NCI-H1092 treated with DMSO at 0.1 percent for 48 hours (cell line): Measurements from ENCODE around the gene HIRIP3.

Experiments
- DNase-seq: peaks from one replicate; lab custom pipeline; 2025; lab: John Stamatoyannopoulos, UW

Gene HIRIP3

GRCh38 chr16:29996766-29997250, 1.4 kb upstream of the HIRIP3 start:
- DNase-seq = no peak

DNA sequence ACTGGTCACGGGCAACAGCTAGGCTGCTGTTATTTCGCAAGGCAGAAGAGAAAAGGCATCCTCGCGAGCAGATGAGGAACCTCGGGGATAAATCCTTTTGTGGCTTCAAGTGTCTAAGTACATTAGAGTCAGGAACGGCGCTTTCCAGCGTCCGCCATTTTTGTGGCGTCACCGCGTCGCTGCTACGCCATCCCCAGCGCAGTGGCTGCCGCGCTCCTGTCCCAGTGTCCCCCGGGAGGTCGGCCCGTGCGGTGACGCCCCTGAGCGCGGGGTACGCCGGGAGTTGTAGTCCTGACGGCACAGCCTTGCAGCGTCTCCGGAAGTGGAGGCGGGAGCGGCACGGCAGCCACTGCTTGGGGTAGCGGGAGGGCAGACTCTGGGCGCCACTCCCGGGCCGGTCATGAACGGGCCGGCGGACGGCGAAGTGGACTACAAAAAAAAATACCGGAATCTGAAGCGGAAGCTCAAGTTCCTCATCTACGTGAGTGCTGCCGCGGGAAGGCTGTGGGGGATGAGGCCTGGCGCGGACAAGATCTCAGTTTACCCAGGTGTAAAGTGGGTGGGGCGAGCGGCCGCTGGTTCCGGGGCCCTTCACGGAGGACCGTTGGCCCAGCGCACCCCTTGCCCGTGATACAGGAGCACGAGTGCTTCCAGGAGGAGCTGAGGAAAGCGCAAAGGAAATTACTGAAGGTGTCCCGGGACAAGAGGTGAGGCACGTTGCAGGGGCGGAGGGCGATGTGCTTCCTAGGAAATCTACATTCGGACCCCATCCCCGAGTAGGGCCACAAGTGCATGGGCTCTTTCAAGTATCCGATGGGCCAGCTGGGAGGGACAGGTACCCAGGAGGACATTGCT, 721 bp upstream of the HIRIP3 start, which contains the start of gene INO80E:
Gene INO80E (plus strand): TSS at position 331 of the 855 bp plus-strand sequence. CDS start 70 bp downstream, at position 401.
- DNase-seq = peak; percentile 97

GRCh38 chr16:29994600-29995323, 655 bp downstream of the HIRIP3 start:
- DNase-seq = no peak

- no peak for DNase-seq
Measured at GRCh38 chr16:29993903-29994599, 1.4 kb downstream of the HIRIP3 start.

GRCh38 chr16:29993191-29993902, 2.1 kb downstream of the HIRIP3 start:
- no peak for DNase-seq

- no peak for DNase-seq
Measured at GRCh38 chr16:29992344-29992967, 3.0 kb downstream of the HIRIP3 start.

DNA sequence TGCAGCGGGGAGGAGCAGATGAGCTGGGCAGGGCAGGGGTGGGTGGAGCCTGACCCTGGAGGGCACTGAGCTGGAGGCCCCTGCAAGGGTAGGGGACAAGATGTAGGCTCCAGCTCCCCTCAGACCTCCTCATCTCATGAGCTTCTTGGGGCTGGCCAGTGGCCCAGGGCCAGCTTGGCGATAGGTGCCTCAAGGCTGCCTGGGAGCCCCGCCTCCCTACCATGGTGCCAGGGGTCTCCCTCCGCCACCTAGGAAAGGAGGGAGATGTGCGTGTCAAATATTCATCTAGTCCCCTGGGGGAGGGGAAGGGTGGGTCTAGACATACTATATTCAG, 3.9 kb downstream of the HIRIP3 start:
- DNase-seq = no peak

DNA sequence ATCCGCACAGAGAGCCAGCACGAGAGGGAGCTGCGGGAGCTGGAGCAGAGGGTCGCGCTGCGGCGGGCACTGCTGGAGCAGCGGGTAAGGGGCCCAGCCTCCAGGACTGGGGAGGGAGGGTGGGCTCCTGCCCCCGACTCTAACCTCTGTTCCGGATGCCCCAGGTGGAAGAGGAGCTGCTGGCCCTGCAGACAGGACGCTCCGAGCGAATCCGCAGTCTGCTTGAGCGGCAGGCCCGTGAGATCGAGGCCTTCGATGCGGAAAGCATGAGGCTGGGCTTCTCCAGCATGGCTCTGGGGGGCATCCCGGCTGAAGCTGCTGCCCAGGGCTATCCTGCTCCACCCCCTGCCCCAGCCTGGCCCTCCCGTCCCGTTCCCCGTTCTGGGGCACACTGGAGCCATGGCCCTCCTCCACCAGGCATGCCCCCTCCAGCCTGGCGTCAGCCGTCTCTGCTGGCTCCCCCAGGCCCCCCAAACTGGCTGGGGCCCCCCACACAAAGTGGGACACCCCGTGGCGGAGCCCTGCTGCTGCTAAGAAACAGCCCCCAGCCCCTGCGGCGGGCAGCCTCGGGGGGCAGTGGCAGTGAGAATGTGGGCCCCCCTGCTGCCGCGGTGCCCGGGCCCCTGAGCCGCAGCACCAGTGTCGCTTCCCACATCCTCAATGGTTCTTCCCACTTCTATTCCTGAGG, 4.4 kb downstream of the HIRIP3 start:
- no peak for DNase-seq

DNA sequence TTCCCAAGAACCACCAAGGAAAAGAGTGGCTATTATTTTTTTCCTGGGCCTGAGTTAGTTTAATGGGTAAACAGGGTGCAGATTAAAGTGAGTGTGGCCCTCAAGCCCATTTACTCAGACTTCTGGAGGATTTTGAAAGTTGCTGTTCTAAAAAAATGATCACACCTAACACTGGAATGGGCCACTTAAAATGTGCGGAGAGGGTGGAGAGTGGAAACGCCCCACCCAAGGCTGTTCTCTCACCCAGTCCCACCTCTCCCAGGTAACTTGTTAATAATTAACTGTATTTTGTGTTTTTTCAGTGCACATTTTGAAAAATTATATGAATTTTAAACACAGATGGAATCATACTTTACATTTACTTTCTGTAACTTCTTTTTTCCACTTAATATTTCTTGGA, 5.4 kb downstream of the HIRIP3 start:
- DNase-seq = no peak

DNA sequence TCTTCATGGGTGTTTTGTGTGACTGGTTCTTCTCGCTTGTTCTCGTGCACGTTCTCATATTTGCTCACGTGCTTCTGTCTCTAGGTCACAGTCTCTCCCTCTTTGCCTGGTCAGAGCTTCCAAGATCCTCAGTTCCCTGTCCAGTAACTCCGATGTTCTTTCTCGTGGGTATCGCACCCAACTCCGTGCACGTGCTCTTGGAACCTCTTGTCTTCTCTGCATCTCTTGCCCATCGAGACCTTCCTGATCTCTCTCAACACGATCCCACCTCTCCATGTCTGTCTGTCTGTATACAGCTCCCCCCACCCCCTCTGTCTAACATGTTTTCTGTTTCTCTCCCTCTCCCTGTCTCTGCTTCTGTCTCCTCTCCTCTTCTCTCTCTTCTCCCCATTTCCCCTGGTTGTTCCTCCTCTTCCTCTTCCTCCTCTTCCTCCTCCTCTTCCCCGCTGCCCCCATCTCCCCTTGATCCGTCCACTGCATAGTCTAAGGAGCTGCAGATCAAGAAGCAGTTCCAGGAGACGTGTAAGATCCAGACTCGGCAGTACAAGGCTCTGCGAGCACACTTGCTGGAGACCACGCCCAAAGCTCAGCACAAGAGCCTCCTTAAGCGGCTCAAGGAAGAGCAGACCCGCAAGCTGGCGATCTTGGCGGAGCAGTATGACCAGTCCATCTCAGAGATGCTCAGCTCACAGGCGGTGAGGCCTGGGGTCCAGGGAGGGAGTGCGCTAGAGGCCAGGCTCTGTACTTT, 6.1 kb downstream of the HIRIP3 start:
- DNase-seq = no peak

DNA sequence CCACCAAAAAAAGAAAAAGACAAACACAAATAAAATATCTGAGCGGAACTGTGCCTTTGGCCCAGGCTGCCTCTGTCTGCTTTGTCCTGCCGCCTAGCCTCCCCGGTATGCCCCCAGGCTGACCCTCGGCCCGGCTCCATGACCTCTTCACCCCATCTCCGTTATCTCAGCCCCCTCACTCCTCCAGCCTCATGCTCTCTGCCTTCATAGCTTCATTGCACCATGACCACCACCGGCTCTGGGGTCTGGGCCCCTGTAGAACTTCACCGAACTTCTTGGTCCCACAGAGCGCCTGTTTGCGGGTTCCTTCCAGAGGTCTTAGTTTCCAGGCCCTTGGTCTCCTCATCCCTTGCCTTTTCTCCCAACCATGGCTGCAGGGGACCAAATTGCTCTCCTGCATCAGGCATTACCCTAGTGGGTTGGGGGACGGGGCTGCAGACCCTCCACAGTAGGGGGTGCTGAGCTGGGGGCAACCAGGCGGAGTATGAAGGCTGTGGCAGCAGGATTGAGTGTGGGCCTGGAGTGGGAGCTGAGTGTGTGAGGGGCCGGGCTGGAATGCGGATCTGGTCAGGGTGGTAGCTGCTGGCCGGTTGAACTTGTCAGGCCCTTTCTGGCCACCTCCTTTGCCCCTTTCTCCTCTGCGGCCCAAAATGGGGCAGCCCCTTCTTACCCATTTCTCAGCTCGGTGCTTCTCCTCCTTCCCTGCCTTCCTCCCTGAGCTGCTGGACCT, 6.9 kb downstream of the HIRIP3 start:
- no peak for DNase-seq

DNA sequence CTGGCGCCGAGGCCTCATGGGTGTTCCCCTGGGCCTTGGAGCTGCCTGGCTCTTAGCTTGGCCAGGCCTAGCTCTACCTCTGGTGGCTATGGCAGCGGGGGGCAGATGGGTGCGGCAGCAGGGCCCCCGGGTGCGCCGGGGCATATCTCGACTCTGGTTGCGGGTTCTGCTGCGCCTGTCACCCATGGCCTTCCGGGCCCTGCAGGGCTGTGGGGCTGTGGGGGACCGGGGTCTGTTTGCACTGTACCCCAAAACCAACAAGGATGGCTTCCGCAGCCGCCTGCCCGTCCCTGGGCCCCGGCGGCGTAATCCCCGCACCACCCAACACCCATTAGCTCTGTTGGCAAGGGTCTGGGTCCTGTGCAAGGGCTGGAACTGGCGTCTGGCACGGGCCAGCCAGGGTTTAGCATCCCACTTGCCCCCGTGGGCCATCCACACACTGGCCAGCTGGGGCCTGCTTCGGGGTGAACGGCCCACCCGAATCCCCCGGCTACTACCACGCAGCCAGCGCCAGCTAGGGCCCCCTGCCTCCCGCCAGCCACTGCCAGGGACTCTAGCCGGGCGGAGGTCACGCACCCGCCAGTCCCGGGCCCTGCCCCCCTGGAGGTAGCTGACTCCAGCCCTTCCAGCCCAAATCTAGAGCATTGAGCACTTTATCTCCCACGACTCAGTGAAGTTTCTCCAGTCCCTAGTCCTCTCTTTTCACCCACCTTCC, 7.9 kb downstream of the HIRIP3 start:
- DNase-seq = no peak

- DNase-seq = no peak
Measured at GRCh38 chr16:29986931-29987330, 8.5 kb downstream of the HIRIP3 start.

- DNase-seq = no peak
Measured at GRCh38 chr16:29986231-29986630, 9.2 kb downstream of the HIRIP3 start.

DNA sequence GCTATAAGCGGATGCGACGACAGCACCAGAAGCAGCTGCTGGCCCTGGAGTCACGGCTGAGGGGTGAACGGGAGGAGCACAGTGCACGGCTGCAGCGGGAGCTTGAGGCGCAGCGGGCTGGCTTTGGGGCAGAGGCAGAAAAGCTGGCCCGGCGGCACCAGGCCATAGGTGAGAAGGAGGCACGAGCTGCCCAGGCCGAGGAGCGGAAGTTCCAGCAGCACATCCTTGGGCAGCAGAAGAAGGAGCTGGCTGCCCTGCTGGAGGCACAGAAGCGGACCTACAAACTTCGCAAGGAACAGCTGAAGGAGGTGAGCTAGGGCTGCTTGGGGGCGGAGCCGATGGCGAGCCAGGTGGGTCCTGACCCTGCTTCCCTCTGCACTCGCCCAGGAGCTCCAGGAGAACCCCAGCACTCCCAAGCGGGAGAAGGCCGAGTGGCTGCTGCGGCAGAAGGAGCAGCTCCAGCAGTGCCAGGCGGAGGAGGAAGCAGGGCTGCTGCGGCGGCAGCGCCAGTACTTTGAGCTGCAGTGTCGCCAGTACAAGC, 10.1 kb downstream of the HIRIP3 start:
- DNase-seq = no peak

GRCh38 chr16:29984764-29985147, 10.7 kb downstream of the HIRIP3 start:
- no peak for DNase-seq

DNA sequence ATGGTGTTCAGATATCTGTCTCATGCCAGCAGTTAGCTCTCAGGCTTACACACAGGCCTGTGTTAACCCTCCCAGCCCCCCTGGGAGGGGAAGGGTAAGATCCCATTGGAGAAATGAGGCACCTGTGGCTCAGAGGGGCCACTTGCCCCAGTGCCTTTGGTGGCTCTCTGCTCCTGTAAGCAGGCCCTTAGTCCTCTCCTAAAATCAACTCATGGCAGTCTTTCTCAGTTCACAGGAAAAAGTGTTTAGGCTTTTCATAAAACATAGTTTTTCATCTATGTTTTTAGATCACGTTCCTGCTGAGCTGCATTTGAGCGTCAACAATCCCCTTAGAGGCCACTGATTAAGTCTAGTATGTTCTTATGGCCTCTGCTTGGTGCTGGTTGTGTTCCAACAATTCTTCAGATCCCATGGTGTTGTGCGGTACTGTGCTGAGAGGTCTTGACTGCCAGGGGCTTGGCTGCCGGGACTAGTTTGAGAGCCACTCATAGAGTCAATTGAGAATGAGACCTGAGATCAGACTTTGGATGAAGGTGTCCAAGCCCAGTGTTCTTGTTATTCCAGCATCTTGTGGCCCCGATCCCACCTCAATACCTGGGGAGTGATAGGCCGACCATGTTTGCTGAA, 11.2 kb downstream of the HIRIP3 start:
- DNase-seq = no peak
